SKM-1 (cell line): ENCODE data around the gene KCNQ1.
A peak's percentile ranks its signal among the peaks of the same experiment; 100 is the strongest.

Experiments used
- DNase-seq: peaks from one replicate; lab custom pipeline; 2025; ENCODE audit not compliant: unreplicated experiment; lab: John Stamatoyannopoulos, UW

The KCNQ1 gene

DNA sequence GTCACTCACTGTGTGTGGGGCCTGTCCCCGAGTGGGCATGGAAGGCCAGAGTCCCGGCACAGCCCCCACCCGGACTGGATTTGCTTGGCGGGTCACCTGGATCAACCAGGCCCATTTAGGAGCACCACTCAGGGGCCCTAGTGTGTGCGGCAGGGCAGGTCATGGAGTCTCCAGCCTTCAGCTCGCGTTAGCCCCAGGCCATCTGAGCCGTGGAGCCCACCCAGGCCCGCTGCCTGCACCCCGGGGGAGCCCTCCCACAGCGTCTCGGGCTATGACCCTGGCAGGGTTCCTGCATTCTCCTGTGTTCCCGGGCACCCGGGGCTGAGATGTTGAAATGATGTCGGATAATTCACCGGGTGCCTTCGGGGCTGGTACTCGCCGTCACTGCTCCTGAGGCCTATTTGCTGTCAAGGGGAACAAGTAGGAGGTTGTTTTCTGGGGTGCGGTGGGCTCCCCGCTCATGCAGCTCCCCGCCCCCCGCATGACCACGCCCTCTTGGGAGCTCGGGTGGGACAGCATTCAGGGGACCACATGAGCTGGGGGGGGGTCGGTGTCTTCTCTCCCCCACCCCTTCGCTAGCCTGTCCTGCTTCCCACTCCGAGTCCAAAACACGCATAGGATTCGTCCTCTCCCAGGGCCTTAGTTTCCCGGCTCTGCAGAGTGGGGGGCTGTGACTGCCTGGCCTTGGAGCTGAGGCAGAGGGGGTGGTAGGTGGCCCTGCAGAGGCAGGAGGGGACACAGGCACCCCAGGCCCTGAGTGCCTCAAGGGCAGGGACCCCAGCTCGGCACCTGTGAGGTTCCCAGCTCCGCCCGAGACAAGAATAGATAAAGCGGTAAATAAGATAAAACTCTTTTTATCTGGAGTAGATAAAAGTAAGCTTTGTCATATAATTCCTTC is 77.2 kb downstream of the KCNQ1 start:
- no peak for DNase-seq

DNA sequence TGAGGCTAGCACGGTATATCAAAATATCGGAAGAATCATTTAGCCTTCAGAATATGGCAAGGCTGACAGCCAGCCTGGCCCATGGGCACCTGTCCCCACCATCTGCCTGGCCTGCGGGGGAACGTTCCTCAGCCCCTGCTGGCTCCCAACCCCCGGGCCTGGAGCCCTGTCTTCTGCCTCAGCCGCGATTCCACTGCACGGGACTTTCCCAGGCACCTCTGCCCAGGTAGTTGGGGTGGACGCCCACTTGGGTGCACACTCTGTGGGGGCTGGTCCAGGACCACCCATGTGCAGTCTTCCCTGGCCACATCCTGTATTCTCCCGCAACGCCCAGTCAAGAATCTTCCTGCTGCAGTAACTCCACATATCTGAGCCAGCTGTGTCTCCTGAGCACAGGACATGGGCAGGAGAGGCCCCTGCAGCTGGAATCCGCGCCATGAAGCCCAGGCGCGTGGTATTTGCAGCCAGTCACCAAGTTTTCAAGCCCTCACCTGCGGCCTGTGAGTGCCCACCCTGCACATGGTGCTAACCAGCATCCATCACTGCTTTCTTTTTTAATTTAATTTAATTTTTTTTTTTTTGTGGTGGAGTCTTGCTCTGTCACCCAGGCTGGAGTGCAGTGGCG is 77.9 kb downstream of the KCNQ1 start:
- DNase-seq, result no peak

DNA sequence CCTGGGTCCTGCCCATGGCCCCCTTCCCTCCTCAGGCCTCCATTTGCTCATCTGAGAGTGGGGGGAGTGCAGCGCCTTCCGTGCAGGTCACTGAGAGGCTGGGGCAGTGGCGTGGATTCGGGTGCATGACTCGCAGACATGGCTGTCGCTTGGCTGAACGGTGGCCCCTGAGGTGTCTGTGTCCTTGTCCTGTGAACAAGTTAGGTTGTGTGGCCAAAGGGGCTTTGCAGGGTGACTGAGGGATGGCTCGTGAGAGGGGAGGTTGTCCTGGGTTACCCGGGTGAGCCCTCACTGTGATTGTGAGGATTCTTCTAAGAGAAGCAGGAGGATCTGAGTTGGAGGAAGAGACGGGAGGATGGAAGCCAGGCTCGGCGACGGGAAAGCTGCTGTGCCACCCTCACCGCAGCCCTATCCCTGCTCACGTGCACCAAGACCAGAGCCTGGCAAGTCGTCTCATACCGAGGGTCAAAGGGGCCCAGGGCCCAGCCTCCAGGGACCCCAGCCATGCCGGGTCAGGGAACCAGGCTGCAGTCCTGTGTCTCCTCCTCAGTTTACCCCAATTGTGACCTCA is 79.1 kb downstream of the KCNQ1 start:
- DNase-seq, result no peak

DNA sequence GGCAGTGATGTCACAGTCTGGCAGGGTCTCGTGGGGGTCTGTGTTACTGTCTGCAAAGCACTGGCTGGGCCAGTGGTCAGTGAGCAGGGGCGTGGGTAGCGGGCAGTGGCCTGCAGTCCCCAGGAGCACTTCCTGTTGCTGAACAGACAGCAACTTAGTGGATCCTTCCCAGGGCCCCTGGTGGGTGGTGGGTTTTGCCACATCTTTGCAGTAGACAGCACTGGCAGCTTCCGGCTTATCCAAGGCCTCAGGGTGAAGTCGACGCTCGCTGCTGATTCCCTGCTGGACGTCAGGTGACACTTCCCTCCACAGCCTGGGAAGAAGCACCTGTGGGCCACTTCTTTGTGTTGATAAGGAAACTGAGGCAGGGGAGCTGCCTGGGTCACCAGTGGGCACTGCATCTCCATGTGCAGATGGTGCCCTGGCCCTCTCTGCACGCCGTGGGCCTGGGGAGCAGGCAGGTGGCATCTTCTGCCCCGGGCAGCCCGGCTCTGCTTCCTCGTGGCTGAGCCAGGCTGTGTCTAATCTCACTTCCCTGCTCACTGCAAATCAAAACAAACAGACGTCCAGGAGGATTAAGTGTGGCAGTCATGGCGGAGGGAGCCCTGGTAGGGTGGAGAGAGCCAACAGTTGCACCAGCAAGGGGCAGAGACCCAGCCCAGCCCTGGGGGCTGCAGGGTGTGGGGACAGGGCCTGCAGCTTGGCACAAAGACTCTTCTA is 79.8 kb downstream of the KCNQ1 start:
- DNase-seq, result no peak

DNA sequence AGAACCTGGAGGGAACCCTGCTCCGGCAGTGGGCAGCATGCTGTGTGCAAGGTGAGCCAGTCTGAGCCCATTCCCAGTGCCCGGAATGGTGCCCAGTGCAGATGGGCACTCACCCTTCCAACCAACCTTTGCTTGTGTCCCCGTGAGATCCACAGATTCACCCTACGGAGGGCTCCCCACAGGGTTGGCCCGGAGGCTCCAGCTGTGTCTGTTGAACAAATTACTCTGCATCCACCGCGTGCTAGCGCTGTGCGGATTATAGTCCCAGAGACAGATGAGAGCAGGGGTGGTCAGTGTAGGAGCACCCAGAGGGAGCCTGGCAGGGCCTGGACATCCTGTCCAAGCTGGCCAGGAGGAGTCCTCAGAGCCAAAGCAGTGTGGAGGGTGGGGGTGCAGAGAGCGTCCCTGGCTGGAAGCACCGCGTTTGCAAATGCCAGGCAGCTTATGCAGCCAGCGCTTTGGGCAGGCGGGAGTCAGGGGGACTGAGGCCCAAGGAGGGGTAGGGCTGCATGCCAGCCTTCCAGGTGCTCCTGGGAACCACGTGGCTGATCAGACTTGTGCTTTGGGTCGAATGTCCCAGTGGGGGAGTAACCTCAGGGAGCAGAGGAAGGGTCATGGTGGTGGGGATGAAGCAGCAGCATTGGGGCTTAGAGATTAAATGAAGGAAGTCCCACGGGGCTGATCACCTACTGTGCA is 80.5 kb downstream of the KCNQ1 start:
- no peak for DNase-seq

DNA sequence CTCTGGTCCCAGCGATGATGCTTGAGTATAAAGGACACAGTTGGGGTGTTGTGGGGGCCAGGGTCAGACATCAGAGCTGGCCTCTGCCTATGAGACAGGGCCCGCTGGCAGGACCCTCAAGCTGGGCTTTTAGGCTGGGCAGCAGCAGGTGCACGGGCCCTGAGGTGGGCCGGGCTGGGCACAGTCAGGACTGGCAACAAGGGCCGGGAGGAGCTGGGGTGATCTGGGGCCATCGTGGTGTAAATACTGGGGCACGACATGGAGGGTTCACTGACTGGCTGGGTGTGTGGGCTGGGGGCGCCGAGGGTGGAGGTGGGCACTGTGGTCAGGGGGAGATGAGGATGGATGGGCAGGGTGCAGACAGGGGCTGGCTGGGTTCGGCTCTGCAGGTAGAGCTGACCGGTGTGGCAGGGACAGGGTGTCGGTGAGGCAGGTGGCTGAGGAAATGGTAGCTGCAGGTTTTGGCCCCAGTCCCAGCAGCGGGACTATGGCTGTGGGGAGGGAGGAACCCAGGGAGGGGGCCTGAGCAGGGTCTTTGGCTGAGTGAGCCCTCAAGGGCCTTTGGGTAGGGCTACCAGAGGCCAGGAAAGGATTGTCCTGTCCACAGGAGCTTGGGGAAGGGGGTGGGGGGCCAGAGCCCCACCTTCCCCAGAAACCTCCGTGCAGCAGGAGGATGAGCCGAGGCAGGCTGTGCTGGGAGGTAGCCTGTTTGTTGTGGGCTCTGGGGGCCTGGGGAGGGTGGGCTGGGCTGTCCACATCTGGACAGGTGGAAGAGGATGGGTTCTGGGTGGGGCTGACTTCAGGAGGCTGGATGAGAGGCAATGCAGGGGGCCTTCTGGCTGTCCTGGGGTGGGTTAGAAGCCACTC is 81.4 kb downstream of the KCNQ1 start:
- DNase-seq, result no peak

DNA sequence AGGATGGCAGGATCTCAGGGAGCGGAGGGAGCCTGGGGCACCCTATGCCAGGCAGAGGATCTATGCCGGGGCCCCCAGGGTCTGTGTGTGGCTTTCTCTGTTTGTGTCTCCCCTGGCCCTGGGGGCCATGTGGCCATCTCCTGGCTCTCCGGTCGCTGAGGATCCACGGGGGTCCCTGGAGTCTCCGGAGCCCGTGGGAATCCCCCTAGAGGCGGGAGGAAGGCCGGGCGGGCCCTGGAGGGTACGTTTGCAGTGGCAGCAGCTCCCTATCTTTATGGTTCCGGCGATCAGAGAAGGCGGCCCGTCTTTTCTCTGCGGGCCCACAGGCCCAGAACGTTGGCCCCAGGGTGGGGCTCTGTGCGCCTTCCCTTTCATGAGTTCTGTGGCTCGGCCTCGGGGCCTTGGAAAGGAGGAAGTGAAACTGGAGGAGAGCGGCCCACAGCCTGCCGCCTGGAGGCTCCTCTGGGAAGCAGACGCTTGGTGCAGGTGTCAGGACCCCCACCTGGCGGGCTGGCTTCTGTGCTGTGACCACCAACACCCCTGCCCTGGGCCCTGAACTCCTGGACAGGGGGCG is 82.1 kb downstream of the KCNQ1 start:
- DNase-seq, result peak; percentile 62

DNA sequence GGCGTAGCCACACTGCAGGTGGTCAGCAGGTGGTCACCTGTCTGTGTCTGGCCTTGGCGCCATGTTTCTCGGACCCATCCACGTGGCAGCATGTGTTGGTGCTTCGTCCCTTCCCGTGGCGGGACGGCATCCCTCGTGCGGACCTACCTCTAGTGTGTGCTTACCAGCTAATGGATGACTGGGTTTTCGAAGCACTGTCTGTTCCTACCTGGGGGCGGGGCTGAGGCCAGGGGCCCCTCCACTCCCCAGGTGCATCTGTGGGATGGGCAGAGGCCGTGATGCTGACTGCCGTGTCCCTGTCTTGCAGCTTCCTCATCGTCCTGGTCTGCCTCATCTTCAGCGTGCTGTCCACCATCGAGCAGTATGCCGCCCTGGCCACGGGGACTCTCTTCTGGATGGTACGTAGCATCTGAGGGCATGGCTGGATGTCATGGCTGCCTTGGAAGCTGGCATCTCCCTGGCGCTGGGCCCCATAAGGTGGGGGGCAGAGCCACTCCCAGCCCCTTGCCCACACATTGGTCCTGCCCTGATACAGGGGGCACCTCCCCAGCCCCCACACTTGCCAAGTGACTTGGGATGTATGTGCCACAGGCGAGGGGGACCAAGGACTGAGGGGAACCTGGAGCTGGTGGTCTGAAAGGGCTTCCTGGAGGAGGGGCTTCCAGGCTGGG is 82.9 kb downstream of the KCNQ1 start:
- no peak for DNase-seq

DNA sequence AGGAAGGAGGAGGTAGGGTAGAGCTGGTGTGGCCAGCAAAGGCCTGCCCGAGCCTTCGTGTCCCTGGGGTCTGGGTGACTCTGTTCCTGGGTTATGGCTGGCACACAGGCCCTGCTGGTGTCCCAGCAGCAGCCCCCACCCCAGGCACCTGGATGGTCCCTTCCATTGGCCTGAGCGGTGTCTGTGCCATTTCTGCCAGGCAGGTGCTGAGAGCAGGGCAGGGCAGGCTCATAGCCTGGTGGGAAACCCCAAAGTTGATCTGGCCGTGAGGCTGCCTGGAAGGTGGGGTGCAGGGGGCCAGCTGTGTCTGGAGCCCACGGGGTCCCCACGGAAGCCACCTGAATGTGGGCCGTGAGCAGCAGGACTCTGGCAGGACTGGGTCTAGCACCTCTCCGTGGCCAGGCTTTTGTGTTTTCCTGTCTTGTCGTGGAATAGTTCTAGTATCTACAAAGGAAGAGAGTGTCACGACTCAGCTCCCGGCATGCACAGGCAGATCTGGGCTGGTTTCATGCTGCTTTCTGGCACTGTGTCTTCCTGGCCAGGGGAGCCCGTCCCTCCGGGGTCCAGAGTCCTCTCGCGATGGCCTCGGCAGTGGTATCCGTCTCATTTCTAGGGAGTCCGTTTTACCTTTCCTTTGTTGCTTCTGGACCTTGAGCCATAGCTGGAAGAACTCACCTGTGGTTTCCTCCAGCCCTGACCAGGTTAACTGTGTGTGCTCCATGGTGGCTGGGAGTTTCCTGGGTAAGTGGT is 83.7 kb downstream of the KCNQ1 start:
- no peak for DNase-seq

DNA sequence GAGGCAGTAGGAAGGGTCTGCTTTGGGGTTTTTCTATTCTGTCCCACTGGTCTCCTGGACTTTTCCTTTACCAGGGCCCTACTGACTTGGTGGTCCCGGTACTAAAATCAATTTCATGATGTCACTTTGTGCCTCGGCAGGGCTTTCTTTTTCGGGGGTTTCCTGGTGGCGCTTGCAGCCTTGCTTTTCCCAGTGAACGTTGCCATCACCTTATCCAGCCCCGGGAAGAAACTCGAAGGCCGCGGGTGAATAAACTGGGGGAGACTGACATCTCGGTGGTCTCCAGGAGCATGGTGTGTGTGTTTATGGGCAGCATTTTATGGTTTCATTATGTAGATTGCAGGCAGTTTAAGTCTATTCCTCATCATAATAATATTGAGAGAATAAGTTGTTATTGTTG is 84.4 kb downstream of the KCNQ1 start:
- DNase-seq, result no peak

DNA sequence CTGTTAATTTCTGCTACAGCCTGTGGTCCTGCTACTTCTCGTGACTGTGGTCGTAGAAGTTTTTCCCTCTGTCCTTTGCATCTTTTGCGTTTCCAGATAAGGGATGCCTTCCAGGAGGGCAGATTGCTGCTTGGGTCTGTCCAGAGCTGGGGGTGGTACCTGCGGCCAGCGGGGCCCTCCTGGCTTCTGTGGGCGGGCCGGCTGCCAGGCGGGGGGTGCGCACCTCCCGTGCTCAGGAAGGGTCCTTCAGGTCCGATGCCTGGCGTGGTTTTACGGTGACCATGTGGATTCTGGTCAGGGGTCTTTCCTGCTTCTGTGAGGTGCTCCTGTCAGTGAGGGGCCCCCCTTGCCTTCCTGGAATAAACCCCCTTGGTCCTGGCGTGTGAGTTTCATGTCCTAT is 84.8 kb downstream of the KCNQ1 start:
- DNase-seq, result no peak

DNA sequence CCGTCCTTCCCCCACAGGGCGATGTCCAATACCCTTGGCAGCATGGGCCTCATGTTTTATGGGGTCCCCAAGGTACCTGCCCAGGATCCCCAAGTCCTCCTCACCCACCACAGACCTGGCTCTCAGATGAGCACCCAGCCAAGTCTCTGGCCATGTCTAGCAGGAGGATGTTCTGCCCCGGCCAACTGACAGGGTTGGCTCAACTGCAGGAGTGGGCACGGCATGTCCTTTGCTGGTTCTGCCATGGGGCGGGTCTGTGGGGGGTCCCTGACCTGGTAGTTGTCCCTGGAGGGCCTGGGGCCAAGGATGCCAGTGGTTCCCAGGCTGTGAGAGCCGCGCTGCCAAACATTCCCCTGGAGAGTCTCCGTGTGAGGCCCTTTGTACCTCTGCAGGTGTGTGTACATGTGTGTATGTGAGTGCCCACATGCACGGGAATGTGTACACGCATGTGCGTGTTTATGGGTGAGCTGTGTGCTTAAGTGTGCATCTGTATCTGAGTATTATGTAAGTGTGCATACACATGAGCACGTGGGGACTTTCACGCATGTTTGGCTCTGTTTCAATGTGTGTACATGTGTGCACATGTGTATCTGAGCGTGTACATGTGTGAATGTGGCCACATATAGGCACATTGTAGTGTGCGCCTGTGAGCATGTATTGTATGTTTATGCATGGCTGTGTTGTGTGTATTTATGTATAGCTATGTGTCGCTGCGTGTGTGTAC is 85.5 kb downstream of the KCNQ1 start:
- no peak for DNase-seq

DNA sequence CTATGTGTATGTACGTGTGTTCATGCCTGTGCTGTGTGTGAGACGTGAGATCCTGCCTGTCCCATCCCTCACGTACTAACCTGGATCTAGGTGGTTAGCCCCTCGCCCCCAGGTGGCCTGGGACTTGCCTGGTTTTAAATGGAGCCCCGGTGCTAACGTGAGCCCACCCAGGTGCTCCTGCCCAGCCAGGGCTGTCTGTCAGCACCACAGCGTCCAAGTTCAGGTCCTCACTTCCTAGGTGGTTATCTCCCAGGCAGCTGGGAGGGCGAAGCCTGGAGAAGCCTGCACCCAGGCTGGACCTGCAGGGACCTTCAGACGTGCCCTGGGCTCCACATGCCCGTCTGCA is 86.0 kb downstream of the KCNQ1 start:
- no peak for DNase-seq

DNA sequence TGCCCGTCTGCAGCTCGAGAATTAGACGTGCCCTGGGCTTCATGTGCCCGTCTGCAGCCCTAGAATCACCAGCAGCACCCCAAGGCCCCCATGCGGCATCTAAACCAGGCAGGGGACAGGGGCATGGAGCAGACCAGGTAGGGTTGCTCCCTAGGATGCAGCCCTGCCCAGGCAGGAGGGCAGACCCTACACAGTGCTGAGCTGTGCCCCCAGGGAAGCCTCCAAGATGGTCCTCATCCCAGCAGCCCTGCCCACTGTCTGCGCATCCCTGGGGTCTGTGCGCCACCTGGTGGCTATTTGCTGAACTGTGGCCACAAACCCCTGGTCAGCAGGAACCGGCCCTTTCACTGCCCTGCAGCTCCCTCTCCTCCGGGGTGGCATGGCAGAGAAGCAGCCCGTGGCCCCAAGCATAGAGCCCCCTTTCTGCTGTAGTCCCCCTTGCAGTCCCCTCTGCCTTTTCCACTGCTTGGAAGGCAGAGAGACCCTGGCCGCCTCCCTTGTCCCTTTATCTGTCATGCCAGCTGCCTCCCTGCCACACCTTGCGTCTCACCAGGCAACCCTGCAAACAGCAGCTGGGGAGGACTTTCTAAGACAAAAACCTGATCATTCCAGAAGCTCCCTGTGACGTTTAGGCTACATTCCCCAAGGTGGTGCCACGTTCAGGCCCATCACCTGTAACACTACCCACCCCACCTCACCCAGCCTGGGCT is 86.6 kb downstream of the KCNQ1 start:
- DNase-seq, result peak; percentile 16

DNA sequence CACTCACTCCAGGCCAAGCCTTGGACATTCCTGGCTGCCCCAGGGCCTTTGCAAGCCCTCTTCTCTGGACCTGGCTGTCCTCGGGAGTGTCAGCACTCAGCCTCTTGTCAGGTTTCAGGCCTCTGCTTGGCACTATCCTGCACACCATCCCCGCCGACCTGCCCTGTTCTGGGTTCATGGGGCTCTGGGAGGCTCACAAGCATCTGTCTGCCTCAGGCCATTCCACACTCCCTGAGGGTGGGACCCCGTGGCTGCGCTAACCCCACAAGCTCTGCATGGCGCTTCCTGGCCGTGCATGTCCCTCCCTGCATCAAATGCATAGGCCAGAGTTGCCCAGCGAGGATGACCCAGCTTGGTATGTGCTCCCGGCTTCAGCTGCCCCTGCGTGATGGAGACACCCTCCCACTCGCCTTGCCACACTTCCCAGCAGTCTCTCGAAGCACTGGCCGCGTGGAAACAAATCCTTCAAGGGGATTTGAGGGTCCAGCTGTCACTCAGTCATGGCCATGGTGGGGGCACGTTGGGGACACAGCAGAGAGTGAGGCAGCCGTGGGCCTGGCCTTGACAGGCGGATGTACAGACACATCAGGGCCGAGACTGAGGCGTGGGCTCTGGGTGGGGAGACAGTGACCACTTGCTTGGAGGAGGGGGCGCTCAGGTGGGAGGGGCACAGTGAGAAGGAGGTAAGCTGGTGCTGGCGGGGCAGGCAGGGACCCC is 87.3 kb downstream of the KCNQ1 start:
- DNase-seq, result no peak

DNA sequence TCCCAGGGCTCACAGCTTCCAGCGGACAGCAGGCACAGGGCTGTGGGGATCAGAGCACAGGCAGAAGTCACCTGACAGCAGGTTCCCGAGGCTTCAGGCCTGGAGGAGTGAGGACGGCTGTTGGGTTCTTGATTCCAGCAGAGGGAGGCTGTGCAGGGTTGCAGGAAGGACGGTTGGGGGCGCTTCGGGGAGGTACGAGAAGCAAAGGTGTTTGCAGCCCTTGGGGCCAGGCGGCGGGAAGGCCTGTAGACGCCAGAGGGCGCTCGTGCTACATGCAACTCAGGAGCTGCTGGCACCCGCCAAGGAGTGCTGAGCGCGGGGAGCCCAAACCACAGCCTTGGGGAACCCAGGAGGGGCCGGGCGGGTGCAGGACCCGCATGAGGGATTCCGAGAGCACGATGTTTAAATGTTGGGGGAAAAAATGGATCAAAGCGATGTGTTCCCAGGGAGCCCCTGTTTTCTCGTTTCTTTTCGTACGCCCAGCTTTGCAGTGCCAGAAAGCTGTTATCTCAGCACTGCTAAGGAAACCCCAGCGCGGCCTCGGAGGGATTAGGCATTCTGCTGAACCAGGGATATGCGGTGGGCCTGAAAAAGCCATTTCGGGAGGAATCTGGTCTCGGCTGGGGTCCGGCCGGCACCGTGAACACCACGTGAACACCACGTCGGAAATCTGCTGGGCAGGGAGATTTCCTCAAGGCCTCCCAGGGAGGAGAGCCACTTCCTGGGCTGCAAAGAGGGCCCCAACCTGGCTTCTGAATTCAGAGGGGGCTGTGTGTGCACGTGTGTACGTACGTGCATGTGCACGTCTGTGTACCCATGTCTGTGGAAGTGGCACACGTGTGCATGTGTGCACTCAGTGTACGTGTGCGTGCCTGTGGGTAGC is 88.1 kb downstream of the KCNQ1 start:
- DNase-seq, result peak; percentile 73
